Smooth muscle cell (in vitro differentiated cells): Measurements from ENCODE around the gene GJB1. TPM values are rescaled to one million over a fixed set of nuclear protein-coding genes. Genes with fewer than 3 reads are reported as not detected.
"Not testable (repeated sequence)": the region's sequence is repeated elsewhere in the genome, so short reads cannot be mapped to it uniquely, and the experiment has no call there.

ENCODE experiments used
- DNase-seq: peaks from one replicate; lab custom pipeline; 2025; ENCODE audit not compliant: unreplicated experiment; lab: John Stamatoyannopoulos, UW
- H2AFZ ChIP-seq: fragments of 200-600 bp; sonication (generic); 2 replicates; pipeline ENCODE4 v1.6.0; 2016; ENCODE audit warnings: antibody characterized with exemption, low read depth, mild to moderate bottlenecking
- H3F3A ChIP-seq: fragments of 200-600 bp; sonication (generic); 2 replicates; pipeline ENCODE4 v1.6.0; 2017; ENCODE audit warnings: antibody characterized with exemption, low read depth
- H3K27ac ChIP-seq: fragments of 200-600 bp; sonication (generic); 2 replicates; pipeline ENCODE4 v1.5.1; 2016; ENCODE audit warnings: low read depth, mild to moderate bottlenecking
- H3K27me3 ChIP-seq: fragments of 200-600 bp; sonication (generic); 2 replicates; pipeline ENCODE4 v1.6.1; 2016; ENCODE audit warnings: low read depth, mild to moderate bottlenecking
- H3K36me3 ChIP-seq: fragments of 200-600 bp; sonication (generic); 2 replicates; pipeline ENCODE4 v1.5.1; 2016; ENCODE audit warnings: low read depth
- H3K4me1 ChIP-seq: fragments of 200-600 bp; sonication (generic); 2 replicates; pipeline ENCODE4 v1.5.1; 2016; ENCODE audit warnings: low read depth
- H3K4me2 ChIP-seq: fragments of 200-600 bp; sonication (generic); 2 replicates; pipeline ENCODE4 v1.6.0; 2016; ENCODE audit warnings: mild to moderate bottlenecking
- H3K4me3 ChIP-seq: fragments of 200-600 bp; sonication (generic); 2 replicates; pipeline ENCODE4 v1.5.1; 2016; ENCODE audit warnings: mild to moderate bottlenecking
- H3K79me2 ChIP-seq: fragments of 200-600 bp; sonication (generic); 2 replicates; pipeline ENCODE4 v1.6.0; 2016; ENCODE audit warnings: low read depth, mild to moderate bottlenecking
- H3K9ac ChIP-seq: fragments of 200-600 bp; sonication (generic); 2 replicates; pipeline ENCODE4 v1.6.0; 2016; ENCODE audit warnings: low read depth
- H3K9me3 ChIP-seq: fragments of 200-600 bp; sonication (generic); replicated peaks from 2 replicates; pipeline ENCODE4 v1.5.1; 2016; ENCODE audit warnings: low read depth
- H4K20me1 ChIP-seq: fragments of 200-600 bp; sonication (generic); 2 replicates; pipeline ENCODE4 v1.6.0; 2016; ENCODE audit warnings: low read depth
- WGBS: methylation state at CpG from one replicate; pipeline ENCODE4 v1.1.7; 2016; ENCODE audit warnings: low lambda C conversion rate; 5-methylcytosine and 5-hydroxymethylcytosine counted together
- polyA plus RNA-seq: library from polyadenylated mRNA; unstranded; fragments of >200 nt; fragmentation: Nextera tagmentation; extraction: Ambion mirVana; gene quantifications from 2 replicates; pipeline ENCODE4 v1.2.1, GENCODE V29; 2016
- total RNA-seq: library from RNA; depleted of rRNA; stranded (reverse); fragments of >200 nt; gene quantifications from 2 replicates; pipeline ENCODE4 v1.2.3, GENCODE V29; 2014
- TF ChIP-seq, protein P1 (sequence below): fragments of 200-600 bp; sonication (generic); IDR thresholded peaks from 2 replicates; pipeline ENCODE4 v1.5.1; 2017; ENCODE audit warnings: borderline replicate concordance, mild to moderate bottlenecking, antibody characterized with exemption; ENCODE audit not compliant: insufficient read depth, poor library complexity, severe bottlenecking

GJB1 gene
- total and polyA plus RNA-seq, 2 experiments from 2014 or later: not detected

- H3K36me3 ChIP-seq: no peaks in the 10 kb centered on the region
- TF ChIP-seq, protein P1, sequence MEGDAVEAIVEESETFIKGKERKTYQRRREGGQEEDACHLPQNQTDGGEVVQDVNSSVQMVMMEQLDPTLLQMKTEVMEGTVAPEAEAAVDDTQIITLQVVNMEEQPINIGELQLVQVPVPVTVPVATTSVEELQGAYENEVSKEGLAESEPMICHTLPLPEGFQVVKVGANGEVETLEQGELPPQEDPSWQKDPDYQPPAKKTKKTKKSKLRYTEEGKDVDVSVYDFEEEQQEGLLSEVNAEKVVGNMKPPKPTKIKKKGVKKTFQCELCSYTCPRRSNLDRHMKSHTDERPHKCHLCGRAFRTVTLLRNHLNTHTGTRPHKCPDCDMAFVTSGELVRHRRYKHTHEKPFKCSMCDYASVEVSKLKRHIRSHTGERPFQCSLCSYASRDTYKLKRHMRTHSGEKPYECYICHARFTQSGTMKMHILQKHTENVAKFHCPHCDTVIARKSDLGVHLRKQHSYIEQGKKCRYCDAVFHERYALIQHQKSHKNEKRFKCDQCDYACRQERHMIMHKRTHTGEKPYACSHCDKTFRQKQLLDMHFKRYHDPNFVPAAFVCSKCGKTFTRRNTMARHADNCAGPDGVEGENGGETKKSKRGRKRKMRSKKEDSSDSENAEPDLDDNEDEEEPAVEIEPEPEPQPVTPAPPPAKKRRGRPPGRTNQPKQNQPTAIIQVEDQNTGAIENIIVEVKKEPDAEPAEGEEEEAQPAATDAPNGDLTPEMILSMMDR: no peak
- WGBS: 55% methylated on average over 41 of the region's 54 CpGs
- no peaks in the 10 kb centered on the region for H3K27me3 ChIP-seq
- peak within 1 kb of the TSS; percentile 88 for H3K4me3 ChIP-seq
- peak within 1 kb of the TSS; percentile 81 for H3K4me2 ChIP-seq
- H4K20me1 ChIP-seq: no peaks in the 10 kb centered on the region
- no peaks in the 10 kb centered on the region for H3F3A ChIP-seq
- no peaks in the 10 kb centered on the region for H3K79me2 ChIP-seq
- H3K27ac ChIP-seq: peak within 1 kb of the TSS; percentile 82
- H2AFZ ChIP-seq: peak within 1 kb of the TSS; percentile 62
- DNase-seq: peak; percentile 34
- H3K9me3 ChIP-seq: no peaks in the 10 kb centered on the region
- peak within 1 kb of the TSS; percentile 74 for H3K9ac ChIP-seq
- no peaks in the 10 kb centered on the region for H3K4me1 ChIP-seq
Measured at GRCh38 chrX:71254092-71254963, 31.3 kb downstream of the GJB1 start, which contains the start of gene ZMYM3. Gene ZMYM3, minus strand, starts transcription at chrX:71254140. Its CDS starts 885 bp downstream, at chrX:71253255.

- Histone ChIP-seq H3K27ac (peak overlapping the region; percentile 82), H3K4me1 (no peaks in the 10 kb centered on the region), H3F3A (no peaks in the 10 kb centered on the region), H3K9me3 (no peaks in the 10 kb centered on the region), H3K9ac (peak overlapping the region; percentile 20), H3K4me2 (peak overlapping the region; percentile 81), H3K36me3 (no peaks in the 10 kb centered on the region), H4K20me1 (no peaks in the 10 kb centered on the region), H3K27me3 (no peaks in the 10 kb centered on the region), H3K79me2 (no peaks in the 10 kb centered on the region), H3K4me3 (no peak overlapping the region), H2AFZ (no peak overlapping the region)
- DNase-seq: no peak
- TF ChIP-seq, protein P1: no peak
- WGBS: 54% methylated on average over 6 of the region's 6 CpGs
Measured at GRCh38 chrX:71256051-71256450, 33.0 kb downstream of the GJB1 start.

- no peak for DNase-seq
- Histone ChIP-seq H2AFZ (no peak overlapping the region), H4K20me1 (no peaks in the 10 kb centered on the region), H3K27ac (peak overlapping the region; percentile 82), H3K79me2 (no peaks in the 10 kb centered on the region), H3K27me3 (no peaks in the 10 kb centered on the region), H3K9ac (no peak overlapping the region), H3F3A (no peaks in the 10 kb centered on the region), H3K4me1 (no peaks in the 10 kb centered on the region), H3K4me2 (peak overlapping the region; percentile 25), H3K36me3 (no peaks in the 10 kb centered on the region), H3K4me3 (no peak overlapping the region), H3K9me3 (no peaks in the 10 kb centered on the region)
- TF ChIP-seq, protein P1: no peak
- WGBS: 79% methylated on average over 4 of the region's 4 CpGs
Measured at GRCh38 chrX:71256856-71257255, 33.8 kb downstream of the GJB1 start.

DNA sequence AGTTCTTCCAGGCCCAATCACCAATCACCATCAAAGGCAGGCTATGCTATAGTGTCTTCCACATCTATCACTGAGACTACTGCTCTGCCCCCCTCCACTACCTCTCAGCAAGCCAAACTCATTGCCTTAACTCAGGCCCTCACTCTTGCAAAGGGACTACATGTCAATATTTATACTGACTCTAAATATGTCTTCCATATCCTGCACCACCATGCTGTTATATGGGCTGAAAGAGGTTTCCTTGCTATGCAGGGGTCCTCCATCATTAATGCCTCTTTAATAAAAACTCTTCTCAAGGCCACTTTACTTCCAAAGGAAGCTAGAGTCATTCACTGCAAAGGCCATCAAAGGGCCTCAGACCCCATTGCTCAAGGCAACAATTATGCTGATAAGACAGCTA is 45.6 kb downstream of the GJB1 start:
- H3F3A ChIP-seq, H3K79me2 ChIP-seq, H2AFZ ChIP-seq, H4K20me1 ChIP-seq, H3K27me3 ChIP-seq, H3K9ac ChIP-seq, DNase-seq, H3K4me2 ChIP-seq, H3K36me3 ChIP-seq, H3K4me1 ChIP-seq, H3K27ac ChIP-seq, H3K4me3 ChIP-seq, H3K9me3 ChIP-seq: not testable (repeated sequence)
